H1 (cell line): Measurements from ENCODE around the gene DSG2. TPM values are rescaled to one million over a fixed set of nuclear protein-coding genes. Genes with fewer than 3 reads are reported as not detected.

Experiments used
- CEBPB ChIP-seq: IDR thresholded peaks from 2 replicates; pipeline ENCODE4 v1.6.1; 2012; ENCODE audit warnings: low read depth, low read length
- POLR2AphosphoS5 ChIP-seq: IDR thresholded peaks from 2 replicates; pipeline ENCODE4 v1.6.1; 2011; ENCODE audit warnings: low read depth, low read length
- SAP30 ChIP-seq: fragments of 300-600 bp; sonication (generic); IDR thresholded peaks from 2 replicates; pipeline ENCODE4 v1.7.1; 2012; ENCODE audit warnings: low read length, moderate library complexity, mild to moderate bottlenecking, inconsistent platforms; ENCODE audit not compliant: insufficient read depth, insufficient replicate concordance
- SIRT6 ChIP-seq: IDR thresholded peaks from one replicate; pipeline ENCODE4 v1.7.1; 2012; ENCODE audit warnings: low read length, inconsistent platforms
- SP4 ChIP-seq: IDR thresholded peaks from 2 replicates; pipeline ENCODE4 v1.6.1; 2012; ENCODE audit warnings: low read length, inconsistent platforms
- SRF ChIP-seq: IDR thresholded peaks from 2 replicates; pipeline ENCODE4 v1.6.1; 2011; ENCODE audit warnings: mild to moderate bottlenecking, low read depth, low read length, moderate library complexity
- TAF1 ChIP-seq: IDR thresholded peaks from 2 replicates; pipeline ENCODE4 v1.6.1; 2011; ENCODE audit warnings: mild to moderate bottlenecking, low read depth, low read length
- TAF7 ChIP-seq: optimal IDR thresholded peaks from 2 replicates; pipeline ENCODE3; 2011; ENCODE audit warnings: low read depth, mild to moderate bottlenecking, inconsistent platforms, low read length, moderate library complexity, borderline replicate concordance
- TCF12 ChIP-seq: IDR thresholded peaks from 2 replicates; pipeline ENCODE4 v1.6.1; 2011; ENCODE audit warnings: low read depth, mild to moderate bottlenecking, low read length
- polyA plus RNA-seq, 7 experiments: library from polyadenylated mRNA; depleted of rRNA in 3 of 7; stranded (reverse) in 5 of 7; unstranded in 2 of 7; fragments of >200 nt in 5 of 7; fragments of 200-250 nt in 2 of 7; gene quantifications; 1 replicate in 5 of 7; 2 replicates in 1 of 7; 4 replicates in 1 of 7; pipeline versions ENCODE4 v1.2.1 to v1.2.3, GENCODE V29; 2011 to 2013; ENCODE audit warnings: missing spikeins in 2 of 7, mixed read lengths in 2 of 7
- total RNA-seq: library from RNA; stranded (reverse); fragmentation: NEBNext Ultra II Directional; extraction: Animal tissue kit (Norgen Biotek cat#: 25700); gene quantifications from 2 replicates; pipeline ENCODE4 v1.2.1, GENCODE V29; 2021
- TF ChIP-seq, protein P1 (sequence below): IDR thresholded peaks from 2 replicates; pipeline ENCODE4 v1.6.1; 2012; ENCODE audit warnings: inconsistent platforms

The DSG2 gene
- total and polyA plus RNA-seq, 2 of the 8 experiments (the other 6 are each of a cell fraction or from before 2014, with no cell fraction given): 60.1 to 144 TPM

DNA sequence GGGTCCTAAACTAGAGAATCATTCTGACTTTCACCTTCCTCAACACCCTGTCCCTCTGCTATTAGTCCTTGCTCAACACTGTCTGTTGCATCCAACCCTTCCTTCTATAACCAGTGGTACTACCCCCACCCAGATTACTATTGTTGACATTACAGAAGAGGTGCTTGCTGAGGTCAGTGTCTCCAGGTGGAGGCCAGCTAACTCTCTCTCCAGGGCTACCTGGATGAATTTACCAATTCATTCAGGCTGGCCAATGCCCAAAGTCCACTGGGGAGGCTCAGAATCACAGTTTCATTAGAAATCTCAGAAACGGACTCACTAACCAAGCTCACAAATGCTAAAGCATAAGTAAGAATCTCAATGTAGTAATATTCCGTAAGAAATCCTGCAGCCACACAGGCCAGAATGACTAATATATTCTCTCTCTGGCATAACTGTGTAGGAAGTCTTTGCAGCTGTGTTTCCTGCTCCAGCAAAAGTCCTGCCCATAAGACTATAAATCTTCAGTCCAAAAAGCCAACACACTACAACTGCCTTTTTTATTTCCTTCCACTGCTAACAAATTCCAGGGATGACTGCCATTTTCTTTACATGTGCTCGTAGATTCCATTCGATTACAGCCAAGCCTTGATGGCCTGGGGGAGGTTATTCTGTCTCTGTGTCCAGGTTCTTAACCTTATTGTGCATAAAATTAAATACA lies 83.7 kb downstream of the DSG2 start (continued):
- TF ChIP-seq, protein P1, sequence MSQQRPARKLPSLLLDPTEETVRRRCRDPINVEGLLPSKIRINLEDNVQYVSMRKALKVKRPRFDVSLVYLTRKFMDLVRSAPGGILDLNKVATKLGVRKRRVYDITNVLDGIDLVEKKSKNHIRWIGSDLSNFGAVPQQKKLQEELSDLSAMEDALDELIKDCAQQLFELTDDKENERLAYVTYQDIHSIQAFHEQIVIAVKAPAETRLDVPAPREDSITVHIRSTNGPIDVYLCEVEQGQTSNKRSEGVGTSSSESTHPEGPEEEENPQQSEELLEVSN: no peak
- no peak for TF ChIP-seq SIRT6
- no peak for TF ChIP-seq SP4
- TF ChIP-seq TCF12: no peak
- TF ChIP-seq POLR2AphosphoS5: no peak
- TF ChIP-seq CEBPB: no peak
- TF ChIP-seq TAF1: no peak
- TF ChIP-seq SRF: no peak
- TF ChIP-seq TAF7: no peak
- no peak for TF ChIP-seq SAP30
